Measurements from ENCODE around the gene LCE3E.
"Not testable (repeated sequence)": the region's sequence is repeated elsewhere in the genome, so short reads cannot be mapped to it uniquely, and the experiment has no call there.

LCE3E gene

DNA sequence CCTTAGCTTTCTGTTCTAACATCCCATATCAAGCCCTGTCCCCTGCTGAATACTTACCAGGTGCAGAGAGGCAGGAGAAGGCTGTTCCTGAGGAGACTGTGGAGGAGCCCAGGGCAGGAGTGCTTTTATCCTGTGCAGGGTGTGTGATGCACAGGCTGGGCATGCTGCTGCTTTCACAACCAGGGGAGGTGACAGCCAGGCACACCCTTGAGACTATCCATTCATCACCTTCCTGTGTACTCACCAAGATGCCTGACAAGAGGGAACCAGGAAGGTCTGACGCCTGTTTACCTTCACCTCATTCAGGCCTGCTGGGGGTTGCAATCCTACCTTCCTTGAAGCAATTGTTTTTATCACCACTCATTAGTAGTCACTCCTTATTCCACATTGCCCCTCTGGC lies at the start of gene LCE3E:
LCE3E (minus strand) TSS at position 100 of the 400 bp plus-strand sequence. CDS start 572 bp downstream, outside the sequence.
- DNase-seq = no peak
- in situ Hi-C loops (cut with MboI; ENCODE audit: low pct_unique_long_range_greater_than_20kb, low sequenced_read_pairs) = no loop called here

GRCh38 chr1:152613511-152613910 lies 46.9 kb upstream of the LCE3E start, which contains the start of gene LCE3B:
TSS of gene LCE3B (plus strand) at chr1:152613811. CDS start at chr1:152613811, 0 bp downstream.
- in situ Hi-C loops (cut with MboI; ENCODE audit: low pct_unique_long_range_greater_than_20kb, low sequenced_read_pairs) = no loop called here
- DNase-seq = no peak

GRCh38 chr1:152599934-152600333 lies 33.4 kb upstream of the LCE3E start, which contains the start of gene LCE3C:
TSS of gene LCE3C (plus strand) at chr1:152600234. CDS start at chr1:152600732, 498 bp downstream.
- in situ Hi-C loops (cut with MboI; ENCODE audit: low pct_unique_long_range_greater_than_20kb, low sequenced_read_pairs) = no loop called here

GRCh38 chr1:152596986-152597385 lies 30.4 kb upstream of the LCE3E start:
- no peak for DNase-seq
- in situ Hi-C loops (cut with MboI; ENCODE audit: low pct_unique_long_range_greater_than_20kb, low sequenced_read_pairs) = no loop called here

More at GRCh38 chr1:152599934-152600333, 33.4 kb upstream of the LCE3E start, which contains the start of gene LCE3C:
- no peak for DNase-seq

GRCh38 chr1:152585586-152585985 lies 19.0 kb upstream of the LCE3E start:
- in situ Hi-C loops (cut with MboI; ENCODE audit: low pct_unique_long_range_greater_than_20kb, low sequenced_read_pairs) = no loop called here
- no peak for DNase-seq

DNA sequence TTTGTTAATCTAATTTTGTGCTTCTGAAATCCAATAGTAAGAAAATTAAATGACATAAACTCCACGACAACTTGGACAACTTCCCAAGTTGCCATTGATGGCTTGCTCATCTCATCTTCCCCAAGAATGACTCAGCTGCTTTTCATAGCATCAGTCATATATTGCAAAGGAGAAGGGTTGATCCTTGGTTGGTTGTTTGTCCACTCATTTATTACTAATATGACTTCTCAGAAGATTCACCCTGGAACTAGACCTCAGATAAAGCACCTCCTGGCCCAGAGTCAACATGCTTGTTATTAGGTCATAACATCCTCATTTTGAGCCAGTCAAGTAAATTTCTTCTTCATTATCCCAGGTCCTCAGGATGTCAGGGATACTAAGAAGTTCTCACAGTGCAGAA lies 16.1 kb upstream of the LCE3E start:
- DNase-seq = no peak
- in situ Hi-C loops (cut with MboI; ENCODE audit: low pct_unique_long_range_greater_than_20kb, low sequenced_read_pairs) = no loop called here

DNA sequence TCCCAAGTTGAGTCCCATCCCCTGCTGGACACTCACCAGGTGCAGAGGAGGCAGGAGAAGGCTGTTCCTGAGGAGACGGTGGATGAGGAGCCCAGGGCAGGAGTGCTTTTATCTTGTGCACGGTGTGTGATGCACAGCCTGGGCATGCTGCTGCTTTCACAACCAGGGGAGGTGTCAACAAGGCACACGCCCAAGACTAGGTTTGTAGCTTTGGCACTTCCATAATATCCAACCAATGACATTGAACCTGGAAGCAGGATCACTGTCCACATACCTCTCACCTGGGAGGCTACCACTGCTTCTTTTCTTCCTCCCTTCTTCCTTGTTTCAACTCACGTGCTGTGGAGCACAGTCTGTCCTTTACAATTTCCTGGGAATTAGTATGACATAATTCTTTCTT lies 13.9 kb upstream of the LCE3E start, which contains the start of gene LCE3D:
LCE3D (minus strand) TSS at position 84 of the 400 bp plus-strand sequence. CDS start 580 bp downstream, outside the sequence.
- in situ Hi-C loops (cut with MboI; ENCODE audit: low pct_unique_long_range_greater_than_20kb, low sequenced_read_pairs) = no loop called here
- no peak for DNase-seq

- in situ Hi-C loops (cut with MboI; ENCODE audit: low pct_unique_long_range_greater_than_20kb, low sequenced_read_pairs); DNase-seq: not testable (repeated sequence)
Measured at GRCh38 chr1:152579526-152579925, 12.9 kb upstream of the LCE3E start.

DNA sequence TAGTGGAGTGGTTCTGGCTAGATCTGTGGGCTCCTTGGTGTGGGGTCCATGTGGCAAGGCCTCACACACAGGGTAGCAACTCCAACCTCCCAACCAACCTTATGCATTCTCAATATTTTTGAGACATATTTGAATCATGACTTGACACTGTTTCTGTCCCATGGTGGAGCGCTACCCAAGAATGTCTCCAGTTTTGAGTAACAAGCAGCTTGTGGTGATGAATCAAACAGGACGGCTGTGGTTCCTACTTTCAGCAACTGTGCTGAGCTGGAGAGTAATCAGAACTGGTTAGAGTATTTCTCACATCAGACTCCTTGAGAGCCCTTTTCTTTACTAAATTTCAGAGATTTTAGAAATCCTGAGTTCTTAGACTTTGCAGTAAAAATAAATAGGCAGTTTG lies 10.6 kb upstream of the LCE3E start:
- in situ Hi-C loops (cut with MboI; ENCODE audit: low pct_unique_long_range_greater_than_20kb, low sequenced_read_pairs) = no loop called here
- no peak for DNase-seq

- no peak for DNase-seq
- in situ Hi-C loops (cut with MboI; ENCODE audit: low pct_unique_long_range_greater_than_20kb, low sequenced_read_pairs) = no loop called here
Measured at GRCh38 chr1:152565535-152566215, 905 bp downstream of the LCE3E start.

DNA sequence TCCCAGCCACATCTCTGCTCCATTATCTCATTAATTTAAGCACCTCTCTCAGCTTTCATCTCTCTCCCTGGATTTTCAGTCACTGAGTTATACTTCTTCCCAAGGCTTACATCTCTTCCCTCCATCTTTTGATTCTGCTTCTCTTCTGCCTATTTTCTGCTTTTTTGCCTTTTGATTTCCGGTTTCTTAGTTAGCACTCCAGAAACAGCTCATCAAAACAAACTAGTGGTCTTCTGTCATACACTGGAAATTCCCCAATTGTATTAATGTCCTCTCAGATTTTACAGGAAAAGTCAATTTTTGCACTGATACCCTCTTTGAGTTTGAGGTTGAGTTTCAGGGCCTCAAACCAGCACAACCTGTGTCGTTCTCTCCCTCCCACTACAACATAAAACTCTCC lies 1.5 kb downstream of the LCE3E start:
- DNase-seq = no peak
- in situ Hi-C loops (cut with MboI; ENCODE audit: low pct_unique_long_range_greater_than_20kb, low sequenced_read_pairs) = no loop called here

- in situ Hi-C loops (cut with MboI; ENCODE audit: low pct_unique_long_range_greater_than_20kb, low sequenced_read_pairs); DNase-seq: not testable (repeated sequence)
Measured at GRCh38 chr1:152548358-152548757, 18.2 kb downstream of the LCE3E start.

- in situ Hi-C loops (cut with MboI; ENCODE audit: low pct_unique_long_range_greater_than_20kb, low sequenced_read_pairs) = no loop called here
- DNase-seq = no peak
Measured at GRCh38 chr1:152546704-152547103, 19.9 kb downstream of the LCE3E start.

- DNase-seq = peak; percentile 3
- in situ Hi-C loops (cut with MboI; ENCODE audit: low pct_unique_long_range_greater_than_20kb, low sequenced_read_pairs) = no loop called here
Measured at GRCh38 chr1:152543820-152544219, 22.8 kb downstream of the LCE3E start.

DNA sequence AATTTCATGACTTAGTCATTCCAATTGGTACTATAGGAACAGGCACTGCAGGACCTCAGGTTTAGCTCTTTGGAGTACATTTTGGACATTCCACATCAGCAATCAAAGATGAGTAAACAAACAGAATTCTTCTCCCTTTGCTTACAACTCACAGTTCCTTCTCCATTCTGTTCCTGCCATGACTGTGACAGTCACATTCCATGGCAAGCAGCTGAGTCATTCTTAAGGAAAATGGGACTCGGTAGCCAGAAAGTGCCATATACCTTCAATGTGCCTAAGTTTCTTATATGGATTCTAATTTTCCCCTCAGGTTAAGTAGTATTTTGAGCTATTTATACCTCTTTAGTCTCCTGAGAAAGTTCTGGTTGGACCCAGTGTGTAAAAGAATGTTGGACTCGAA lies 26.7 kb downstream of the LCE3E start:
- DNase-seq = no peak
- in situ Hi-C loops (cut with MboI; ENCODE audit: low pct_unique_long_range_greater_than_20kb, low sequenced_read_pairs) = no loop called here

DNA sequence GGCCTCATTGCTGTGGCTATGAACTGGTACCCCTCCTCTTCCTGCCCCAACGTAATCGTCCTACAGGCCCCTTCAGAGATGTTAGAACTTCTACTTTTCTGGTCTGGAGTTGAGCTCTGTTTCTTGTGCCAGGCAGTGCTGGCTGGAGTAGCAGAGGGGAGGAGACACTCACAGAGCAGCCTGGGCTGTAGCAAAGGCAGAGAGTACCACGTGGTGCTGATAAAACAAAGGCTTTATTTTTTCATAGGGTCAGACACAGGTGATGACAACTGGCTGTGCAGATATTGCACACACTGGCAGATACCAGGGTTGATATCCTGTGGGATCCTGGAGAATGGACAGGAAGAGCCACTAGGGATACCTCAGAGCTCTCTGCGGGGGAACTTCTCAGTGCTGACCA lies 29.1 kb downstream of the LCE3E start:
- in situ Hi-C loops (cut with MboI; ENCODE audit: low pct_unique_long_range_greater_than_20kb, low sequenced_read_pairs) = no loop called here
- no peak for DNase-seq

GRCh38 chr1:152535774-152536173 lies 30.8 kb downstream of the LCE3E start:
- in situ Hi-C loops (cut with MboI; ENCODE audit: low pct_unique_long_range_greater_than_20kb, low sequenced_read_pairs) = no loop called here
- no peak for DNase-seq

DNA sequence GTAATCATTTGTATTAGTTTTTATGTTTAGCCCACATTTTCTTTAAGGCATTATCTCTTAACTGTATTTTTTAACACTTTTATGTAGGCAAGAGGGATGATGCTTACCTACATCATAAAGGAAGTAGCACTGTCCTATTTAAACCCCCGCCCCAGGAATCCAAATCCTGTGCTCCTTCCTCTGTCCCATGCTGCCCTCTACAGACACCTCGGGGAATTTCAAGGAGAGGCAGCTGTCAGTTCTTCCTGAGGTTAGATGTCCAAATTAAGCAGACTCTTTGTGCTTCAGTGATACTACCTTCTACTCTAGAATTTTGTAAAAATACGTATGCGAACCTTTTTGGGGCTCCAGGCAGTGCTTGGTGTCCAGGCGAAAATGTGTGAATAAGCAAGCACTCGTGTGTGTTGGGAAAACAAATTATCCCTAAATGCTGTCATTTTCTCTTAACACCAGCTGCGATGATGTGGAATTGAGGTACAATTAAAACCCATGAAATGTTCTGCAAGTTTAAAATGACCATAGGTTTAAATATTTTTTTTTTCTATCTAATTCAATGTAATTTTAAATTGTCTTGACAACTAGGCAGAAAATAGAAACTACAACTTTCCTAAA lies 33.1 kb downstream of the LCE3E start:
- peak; percentile 64 for DNase-seq
- in situ Hi-C loops (cut with MboI; ENCODE audit: low pct_unique_long_range_greater_than_20kb, low sequenced_read_pairs) = no loop called here

- no peak for DNase-seq
- in situ Hi-C loops (cut with MboI; ENCODE audit: low pct_unique_long_range_greater_than_20kb, low sequenced_read_pairs) = no loop called here
Measured at GRCh38 chr1:152525080-152525641, 41.4 kb downstream of the LCE3E start.

- in situ Hi-C loops (cut with MboI; ENCODE audit: low pct_unique_long_range_greater_than_20kb, low sequenced_read_pairs) = no loop called here
- DNase-seq = no peak
Measured at GRCh38 chr1:152520561-152521090, 46.0 kb downstream of the LCE3E start.
